Hepatocyte (in vitro differentiated cells): ENCODE measurements around the gene DCAF11. TPM values are rescaled to one million over a fixed set of nuclear protein-coding genes. Genes with fewer than 3 reads are reported as not detected.

Experiments used
- DNase-seq: peaks from one replicate; pipeline ENCODE4 v3.0.0-alpha.2; 2016; ENCODE audit warnings: low spot score
- H2AFZ ChIP-seq: fragments of 200-600 bp; sonication (generic); 2 replicates; pipeline ENCODE4 v1.6.0; 2016; ENCODE audit warnings: antibody characterized with exemption, mild to moderate bottlenecking
- H3K27ac ChIP-seq: fragments of 200-600 bp; sonication (generic); 2 replicates; pipeline ENCODE4 v1.5.1; 2016; ENCODE audit warnings: mild to moderate bottlenecking
- H3K27me3 ChIP-seq: fragments of 200-600 bp; sonication (generic); 2 replicates; pipeline ENCODE4 v1.6.1; 2016
- H3K36me3 ChIP-seq: fragments of 200-600 bp; sonication (generic); replicated peaks from 2 replicates; pipeline ENCODE4 v1.5.1; 2016; ENCODE audit warnings: low read depth; ENCODE audit not compliant: insufficient read depth
- H3K4me1 ChIP-seq: fragments of 200-600 bp; sonication (generic); 2 replicates; pipeline ENCODE4 v1.5.1; 2016; ENCODE audit warnings: mild to moderate bottlenecking, moderate library complexity; ENCODE audit not compliant: insufficient read depth
- H3K4me2 ChIP-seq: fragments of 200-600 bp; sonication (generic); 2 replicates; pipeline ENCODE4 v1.6.0; 2016
- H3K4me3 ChIP-seq: fragments of 200-600 bp; sonication (generic); 2 replicates; pipeline ENCODE4 v1.5.1; 2016; ENCODE audit warnings: mild to moderate bottlenecking
- H3K79me2 ChIP-seq: fragments of 200-600 bp; sonication (generic); 2 replicates; pipeline ENCODE4 v1.6.0; 2017; ENCODE audit warnings: mild to moderate bottlenecking
- H3K9me2 ChIP-seq: fragments of 200-600 bp; sonication (generic); replicated peaks from 2 replicates; pipeline ENCODE4 v1.6.0; 2017; ENCODE audit warnings: mild to moderate bottlenecking; ENCODE audit not compliant: insufficient read depth
- H3K9me3 ChIP-seq: fragments of 200-600 bp; sonication (generic); 2 replicates; pipeline ENCODE4 v1.5.1; 2016; ENCODE audit warnings: low read depth, mild to moderate bottlenecking
- H4K20me1 ChIP-seq: fragments of 200-600 bp; sonication (generic); 2 replicates; pipeline ENCODE4 v1.6.0; 2016; ENCODE audit warnings: mild to moderate bottlenecking; ENCODE audit not compliant: insufficient read depth, poor library complexity, severe bottlenecking
- EZH2 ChIP-seq: fragments of 200-600 bp; sonication (generic); IDR thresholded peaks from 2 replicates; pipeline ENCODE4 v1.6.1; 2016; ENCODE audit warnings: antibody characterized with exemption, mild to moderate bottlenecking, borderline replicate concordance
- EZH2phosphoT487 ChIP-seq: fragments of 200-600 bp; sonication (generic); IDR thresholded peaks from one replicate; pipeline ENCODE4 v1.6.1; 2018; ENCODE audit warnings: antibody characterized with exemption, mild to moderate bottlenecking, low read depth, moderate library complexity; ENCODE audit not compliant: unreplicated experiment, severe bottlenecking
- WGBS: methylation state at CpG from one replicate; pipeline ENCODE4 v1.1.6; 2016; ENCODE audit warnings: low lambda C conversion rate; ENCODE audit errors: missing lambda C conversion rate; 5-methylcytosine and 5-hydroxymethylcytosine counted together
- polyA plus RNA-seq: library from polyadenylated mRNA; unstranded; fragments of >200 nt; fragmentation: Nextera tagmentation; extraction: Ambion mirVana; gene quantifications from 2 replicates; pipeline ENCODE4 v1.2.1, GENCODE V29; 2016
- total RNA-seq: library from RNA; depleted of rRNA; stranded (reverse); fragments of >200 nt; gene quantifications from 2 replicates; pipeline ENCODE4 v1.2.3, GENCODE V29; 2014
- TF ChIP-seq, protein P1 (sequence below): fragments of 200-600 bp; sonication (generic); IDR thresholded peaks from 2 replicates; pipeline ENCODE4 v1.5.1; 2016; ENCODE audit warnings: antibody characterized with exemption, mild to moderate bottlenecking; ENCODE audit not compliant: poor library complexity

DCAF11 gene
- total and polyA plus RNA-seq, 2 experiments from 2014 or later = 55.6 to 78.9 TPM

DNA sequence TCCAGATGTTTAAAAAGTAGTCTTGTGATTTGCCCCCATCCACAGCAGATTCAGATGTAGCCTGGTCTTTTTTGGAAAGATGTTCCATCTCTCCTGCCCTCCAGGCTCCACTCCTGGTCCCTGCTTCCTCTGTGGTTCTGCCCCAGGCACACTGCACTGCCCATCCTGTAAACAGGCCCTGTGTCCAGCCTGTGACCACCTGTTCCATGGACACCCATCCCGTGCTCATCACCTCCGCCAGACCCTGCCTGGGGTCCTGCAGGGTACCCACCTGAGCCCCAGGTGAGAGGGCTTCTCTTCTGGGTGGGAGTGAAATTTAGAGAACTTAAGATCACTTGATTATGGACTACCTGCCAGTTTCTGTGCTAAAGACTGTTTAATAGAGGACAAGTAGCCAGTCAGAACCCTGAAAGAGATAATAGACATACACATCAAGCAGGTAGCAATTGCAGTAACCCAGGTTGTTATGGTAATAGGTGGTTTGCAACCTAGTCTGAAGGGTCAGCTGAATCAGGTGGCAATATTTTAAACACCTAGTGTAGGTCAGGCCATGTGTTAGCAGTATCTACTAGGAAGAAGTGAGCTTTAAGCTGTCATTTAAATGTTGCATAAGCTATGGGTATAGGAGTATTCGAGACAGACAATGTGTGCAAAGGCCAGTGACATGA lies 34.9 kb downstream of the DCAF11 start:
- H3K9me3 ChIP-seq = no peaks in the 10 kb centered on the region
- DNase-seq = no peak
- H3K4me2 ChIP-seq = no peak overlapping the region
- H4K20me1 ChIP-seq = peaks cover 6% of the 10 kb centered on the region
- H3K27me3 ChIP-seq = no peaks in the 10 kb centered on the region
- TF ChIP-seq, protein P1, sequence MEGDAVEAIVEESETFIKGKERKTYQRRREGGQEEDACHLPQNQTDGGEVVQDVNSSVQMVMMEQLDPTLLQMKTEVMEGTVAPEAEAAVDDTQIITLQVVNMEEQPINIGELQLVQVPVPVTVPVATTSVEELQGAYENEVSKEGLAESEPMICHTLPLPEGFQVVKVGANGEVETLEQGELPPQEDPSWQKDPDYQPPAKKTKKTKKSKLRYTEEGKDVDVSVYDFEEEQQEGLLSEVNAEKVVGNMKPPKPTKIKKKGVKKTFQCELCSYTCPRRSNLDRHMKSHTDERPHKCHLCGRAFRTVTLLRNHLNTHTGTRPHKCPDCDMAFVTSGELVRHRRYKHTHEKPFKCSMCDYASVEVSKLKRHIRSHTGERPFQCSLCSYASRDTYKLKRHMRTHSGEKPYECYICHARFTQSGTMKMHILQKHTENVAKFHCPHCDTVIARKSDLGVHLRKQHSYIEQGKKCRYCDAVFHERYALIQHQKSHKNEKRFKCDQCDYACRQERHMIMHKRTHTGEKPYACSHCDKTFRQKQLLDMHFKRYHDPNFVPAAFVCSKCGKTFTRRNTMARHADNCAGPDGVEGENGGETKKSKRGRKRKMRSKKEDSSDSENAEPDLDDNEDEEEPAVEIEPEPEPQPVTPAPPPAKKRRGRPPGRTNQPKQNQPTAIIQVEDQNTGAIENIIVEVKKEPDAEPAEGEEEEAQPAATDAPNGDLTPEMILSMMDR = no peak
- no peak for TF ChIP-seq EZH2
- no peak for TF ChIP-seq EZH2phosphoT487
- peaks cover 15% of the 10 kb centered on the region for H3K4me1 ChIP-seq
- WGBS = 99% methylated on average over 3 of the region's 3 CpGs
- H3K36me3 ChIP-seq = no peaks in the 10 kb centered on the region
- H3K79me2 ChIP-seq = peaks cover 45% of the 10 kb centered on the region
- no peak overlapping the region for H3K27ac ChIP-seq
- H2AFZ ChIP-seq = no peak overlapping the region
- H3K9me2 ChIP-seq = no peaks in the 10 kb centered on the region
- no peak overlapping the region for H3K4me3 ChIP-seq

DNA sequence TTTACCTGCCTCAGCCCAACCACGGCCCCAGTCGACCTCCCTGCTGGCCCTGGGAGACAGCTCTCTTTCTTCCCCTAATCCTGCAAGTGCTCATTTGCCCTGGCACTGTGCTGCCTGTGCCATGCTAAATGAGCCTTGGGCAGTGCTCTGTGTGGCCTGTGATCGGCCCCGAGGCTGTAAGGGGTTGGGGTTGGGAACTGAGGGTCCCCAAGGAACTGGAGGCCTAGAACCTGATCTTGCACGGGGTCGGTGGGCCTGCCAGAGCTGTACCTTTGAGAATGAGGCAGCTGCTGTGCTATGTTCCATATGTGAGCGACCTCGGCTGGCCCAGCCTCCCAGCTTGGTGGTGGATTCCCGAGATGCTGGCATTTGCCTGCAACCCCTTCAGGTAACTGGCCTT lies 35.5 kb downstream of the DCAF11 start:
- H3K36me3 ChIP-seq = no peaks in the 10 kb centered on the region
- H3K4me1 ChIP-seq = peaks cover 15% of the 10 kb centered on the region
- H3K4me3 ChIP-seq = no peak overlapping the region
- no peaks in the 10 kb centered on the region for H3K9me3 ChIP-seq
- no peak overlapping the region for H3K4me2 ChIP-seq
- DNase-seq = no peak
- peaks cover 39% of the 10 kb centered on the region for H3K79me2 ChIP-seq
- H3K9me2 ChIP-seq = no peaks in the 10 kb centered on the region
- H2AFZ ChIP-seq = no peak overlapping the region
- 94% methylated on average over 9 of the region's 9 CpGs for WGBS
- H4K20me1 ChIP-seq = peaks cover 6% of the 10 kb centered on the region
- TF ChIP-seq, protein P1 = no peak
- no peak overlapping the region for H3K27ac ChIP-seq
- H3K27me3 ChIP-seq = no peaks in the 10 kb centered on the region

DNA sequence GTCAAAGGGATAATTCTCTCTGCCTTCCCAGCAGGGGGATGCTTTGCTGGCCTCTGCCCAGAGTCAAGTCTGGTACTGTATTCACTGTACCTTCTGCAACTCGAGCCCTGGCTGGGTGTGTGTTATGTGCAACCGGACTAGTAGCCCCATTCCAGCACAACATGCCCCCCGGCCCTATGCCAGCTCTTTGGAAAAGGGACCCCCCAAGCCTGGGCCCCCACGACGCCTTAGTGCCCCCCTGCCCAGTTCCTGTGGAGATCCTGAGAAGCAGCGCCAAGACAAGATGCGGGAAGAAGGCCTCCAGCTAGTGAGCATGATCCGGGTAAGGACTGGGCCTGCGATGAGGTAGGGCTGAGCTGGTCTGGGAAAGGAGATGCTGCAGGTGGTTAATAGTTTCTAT lies 36.0 kb downstream of the DCAF11 start:
- Histone ChIP-seq H3K4me3 (no peak overlapping the region), H3K4me1 (peaks cover 12% of the 10 kb centered on the region), H4K20me1 (peaks cover 6% of the 10 kb centered on the region), H3K79me2 (peaks cover 34% of the 10 kb centered on the region), H3K4me2 (no peak overlapping the region), H3K9me3 (no peaks in the 10 kb centered on the region), H3K27ac (no peak overlapping the region), H2AFZ (no peak overlapping the region), H3K27me3 (no peaks in the 10 kb centered on the region), H3K36me3 (no peaks in the 10 kb centered on the region), H3K9me2 (no peaks in the 10 kb centered on the region)
- TF ChIP-seq EZH2phosphoT487 (no peak), EZH2 (no peak)
- TF ChIP-seq, protein P1 = no peak
- 96% methylated on average over 7 of the region's 9 CpGs for WGBS
- DNase-seq = no peak
